Gastroesophageal sphincter (tissue), 4 donors: ENCODE data around the gene YY1. TPM values are rescaled to one million over a fixed set of nuclear protein-coding genes. Genes with fewer than 3 reads are reported as not detected.

Source experiments
- ATAC-seq: fragments of 150-250 bp; one replicate; pipeline ENCODE4 v1.9.1; 2016; ENCODE audit warnings: mild to moderate bottlenecking, moderate library complexity
- H3K27ac ChIP-seq, 4 donors: fragments of 200-600 bp; sonication (generic) in 3 of 4; 1 replicate in 3 of 4; 2 replicates in 1 of 4; pipeline ENCODE4 v1.5.1; 2016 to 2019
- H3K27me3 ChIP-seq: fragments of 200-600 bp; sonication (generic); one replicate; pipeline ENCODE4 v1.5.1; 2019
- H3K36me3 ChIP-seq, 2 donors: fragments of 200-600 bp; sonication (generic); one replicate each; pipeline ENCODE4 v1.5.1; 2019; ENCODE audit warnings: control low read depth in 1 of 2
- H3K4me1 ChIP-seq, 3 donors: fragments of 200-600 bp; sonication (generic); 1 replicate in 2 of 3; 2 replicates in 1 of 3; pipeline ENCODE4 v1.5.1; 2016 to 2019; ENCODE audit warnings: control low read depth in 2 of 3
- H3K4me3 ChIP-seq, 2 donors: fragments of 200-600 bp; sonication (generic); one replicate each; pipeline ENCODE4 v1.5.1; 2019; ENCODE audit warnings: mild to moderate bottlenecking in 1 of 2, moderate library complexity in 1 of 2
- H3K9me3 ChIP-seq, 3 donors: fragments of 200-600 bp; sonication (generic); one replicate each; pipeline ENCODE4 v1.5.1; 2017 to 2019; ENCODE audit warnings: control low read depth in 2 of 3
- EP300 ChIP-seq: sonication (generic); formaldehyde crosslinking; IDR thresholded peaks from one replicate; pipeline ENCODE4 v1.6.1; 2017; ENCODE audit warnings: antibody characterized with exemption, mild to moderate bottlenecking
- POLR2A ChIP-seq, 2 donors: fragments of 450-650 bp; IDR thresholded peaks; one replicate each; pipeline ENCODE4 v1.6.1; 2017; ENCODE audit warnings: antibody characterized with exemption in 2 of 2, mild to moderate bottlenecking in 2 of 2, moderate library complexity in 1 of 2
- POLR2AphosphoS5 ChIP-seq: sonication (generic); formaldehyde crosslinking; IDR thresholded peaks from one replicate; pipeline ENCODE4 v1.6.1; 2017; ENCODE audit warnings: antibody characterized with exemption
- WGBS, 2 donors: methylation state at CpG; one replicate each; pipeline ENCODE4 v1.1.5; 2018; ENCODE audit warnings: low coverage in 1 of 2; 5-methylcytosine and 5-hydroxymethylcytosine counted together
- total RNA-seq, 4 donors: library from RNA; depleted of rRNA; stranded (reverse); fragments of >200 nt; gene quantifications; one replicate each; pipeline ENCODE4 v1.1.0, GENCODE V29; 2016
- TF ChIP-seq, protein P1 (sequence below), 4 experiments: fragments of 200-600 bp in 2 of 4; fragments of 450-650 bp in 2 of 4; sonication (generic) in 1 of 4; IDR thresholded peaks; one replicate each; pipeline ENCODE4 v1.5.1; 2017 to 2019; ENCODE audit warnings: antibody characterized with exemption in 4 of 4, mild to moderate bottlenecking in 2 of 4, moderate library complexity in 2 of 4

The YY1 gene
- total RNA-seq, 4 donors from 2014 or later: 55.1 to 76.3 (median 62.5) TPM

DNA sequence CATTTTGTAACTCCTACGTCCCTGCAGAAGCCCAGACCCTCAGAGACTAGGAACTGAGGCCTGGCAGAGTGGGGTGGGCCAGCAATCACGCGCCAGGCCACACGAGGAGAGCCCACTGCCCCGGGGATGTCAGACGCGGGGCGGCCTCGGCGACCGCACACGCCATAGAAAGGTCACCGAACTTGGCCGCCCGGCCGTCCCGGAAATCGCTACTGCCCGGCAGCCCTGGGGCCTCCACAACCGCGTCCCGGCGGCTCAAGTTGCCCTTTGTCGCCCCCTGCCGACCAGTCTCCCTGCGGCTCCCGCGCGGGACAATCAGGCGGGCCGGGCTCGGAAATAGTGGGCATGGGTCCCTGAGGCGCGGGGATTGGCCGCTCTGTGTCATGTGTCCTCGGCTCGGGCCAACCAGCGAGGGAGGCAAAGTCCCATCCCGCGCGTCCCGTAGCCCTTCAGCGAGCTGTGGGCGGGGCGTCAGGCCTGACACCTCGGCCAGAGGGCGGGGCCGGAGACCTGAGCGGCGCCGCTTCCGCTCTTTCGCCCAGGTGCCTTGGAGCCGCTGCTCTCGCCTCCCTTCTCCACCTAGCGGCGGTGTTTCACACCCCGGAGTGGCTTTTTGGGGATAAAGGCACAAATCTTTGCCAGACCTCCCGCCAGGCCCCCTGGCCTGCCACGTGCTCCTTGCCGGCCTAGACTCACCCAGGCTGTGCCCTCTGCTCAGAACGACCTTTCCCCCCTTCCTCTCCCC is 46.1 kb upstream of the YY1 start:
- Histone ChIP-seq H3K9me3 (no peaks in the 10 kb centered on the region), H3K27ac (peak overlapping the region; percentile 78 to 94 (median 90)), H3K27me3 (no peaks in the 10 kb centered on the region), H3K36me3 (no peaks in the 10 kb centered on the region), H3K4me1 (peaks cover 0 to 20% (median 6%) of the 10 kb centered on the region in 3 donors), H3K4me3 (peak overlapping the region; percentile 28 to 55)
- peak; percentile 100 for ATAC-seq
- 14 to 44% methylated on average over 2 to 4 of the region's 62 CpGs for WGBS, 2 donors
- peak; percentile 32 to 39 for TF ChIP-seq POLR2A (IDR thresholded peaks at IDR 0.05)
- TF ChIP-seq, protein P1, sequence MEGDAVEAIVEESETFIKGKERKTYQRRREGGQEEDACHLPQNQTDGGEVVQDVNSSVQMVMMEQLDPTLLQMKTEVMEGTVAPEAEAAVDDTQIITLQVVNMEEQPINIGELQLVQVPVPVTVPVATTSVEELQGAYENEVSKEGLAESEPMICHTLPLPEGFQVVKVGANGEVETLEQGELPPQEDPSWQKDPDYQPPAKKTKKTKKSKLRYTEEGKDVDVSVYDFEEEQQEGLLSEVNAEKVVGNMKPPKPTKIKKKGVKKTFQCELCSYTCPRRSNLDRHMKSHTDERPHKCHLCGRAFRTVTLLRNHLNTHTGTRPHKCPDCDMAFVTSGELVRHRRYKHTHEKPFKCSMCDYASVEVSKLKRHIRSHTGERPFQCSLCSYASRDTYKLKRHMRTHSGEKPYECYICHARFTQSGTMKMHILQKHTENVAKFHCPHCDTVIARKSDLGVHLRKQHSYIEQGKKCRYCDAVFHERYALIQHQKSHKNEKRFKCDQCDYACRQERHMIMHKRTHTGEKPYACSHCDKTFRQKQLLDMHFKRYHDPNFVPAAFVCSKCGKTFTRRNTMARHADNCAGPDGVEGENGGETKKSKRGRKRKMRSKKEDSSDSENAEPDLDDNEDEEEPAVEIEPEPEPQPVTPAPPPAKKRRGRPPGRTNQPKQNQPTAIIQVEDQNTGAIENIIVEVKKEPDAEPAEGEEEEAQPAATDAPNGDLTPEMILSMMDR (IDR thresholded peaks at IDR 0.05): peak in 3 of 4 experiments; percentile 88 to 90 (median 90)
- TF ChIP-seq EP300: no peak
- TF ChIP-seq POLR2AphosphoS5: peak; percentile 68

GRCh38 chr14:100193417-100194357 is 45.3 kb upstream of the YY1 start:
- ATAC-seq: no peak
- H3K27ac ChIP-seq: peak overlapping the region; percentile 25 to 94 (median 90)
- no peaks in the 10 kb centered on the region for H3K9me3 ChIP-seq
- no peaks in the 10 kb centered on the region for H3K36me3 ChIP-seq
- H3K27me3 ChIP-seq: no peaks in the 10 kb centered on the region
- peak overlapping the region; percentile 8 to 55 for H3K4me3 ChIP-seq
- H3K4me1 ChIP-seq: peaks cover 0 to 20% (median 6%) of the 10 kb centered on the region in 3 donors
- WGBS, 2 donors: 8 to 80% methylated on average over 3 to 5 of the region's 12 CpGs
- TF ChIP-seq POLR2AphosphoS5 (no peak), EP300 (no peak), POLR2A (IDR thresholded peaks at IDR 0.05) (no peak)
- TF ChIP-seq, protein P1 (IDR thresholded peaks at IDR 0.05): no peak

GRCh38 chr14:100199240-100199860 is 39.6 kb upstream of the YY1 start:
- WGBS, 2 donors: 77 to 93% methylated on average over 3 of the region's 8 CpGs
- Histone ChIP-seq H3K4me3 (no peak overlapping the region), H3K4me1 (no peaks in the 10 kb centered on the region), H3K27ac (no peak overlapping the region), H3K27me3 (no peaks in the 10 kb centered on the region), H3K36me3 (no peaks in the 10 kb centered on the region), H3K9me3 (no peaks in the 10 kb centered on the region)
- ATAC-seq: no peak
- TF ChIP-seq POLR2AphosphoS5 (no peak), EP300 (no peak), POLR2A (IDR thresholded peaks at IDR 0.05) (no peak)
- TF ChIP-seq, protein P1 (IDR thresholded peaks at IDR 0.05): no peak

DNA sequence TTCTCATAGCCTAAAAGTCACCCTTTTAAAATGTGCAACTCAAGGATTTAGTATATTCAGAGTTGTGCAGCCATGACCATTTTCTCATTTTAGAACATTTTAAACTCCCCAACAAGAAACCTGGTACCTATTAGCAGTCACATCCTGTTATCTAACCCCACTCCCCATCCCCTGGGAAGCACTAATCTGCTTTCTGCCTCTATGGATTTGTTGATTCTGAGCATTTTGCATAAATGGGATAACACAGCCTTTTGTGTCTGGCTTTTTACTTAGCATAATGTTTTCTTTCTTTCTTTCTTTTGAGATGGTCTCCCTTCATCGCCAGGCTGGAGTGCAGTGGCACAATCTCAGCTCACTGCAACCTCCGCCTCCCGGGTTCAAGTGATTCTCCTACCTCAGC is 38.6 kb upstream of the YY1 start:
- ATAC-seq: no peak
- WGBS, 2 donors: 93 to 95% methylated on average over 3 of the region's 3 CpGs
- H3K9me3 ChIP-seq: no peaks in the 10 kb centered on the region

More for the DNA sequence above, 38.6 kb upstream of the YY1 start:
- Histone ChIP-seq H3K4me3 (no peak overlapping the region), H3K4me1 (no peaks in the 10 kb centered on the region), H3K27me3 (no peaks in the 10 kb centered on the region), H3K36me3 (no peaks in the 10 kb centered on the region), H3K27ac (no peak overlapping the region)
- no peak for TF ChIP-seq EP300
- no peak for TF ChIP-seq POLR2AphosphoS5
- no peak for TF ChIP-seq POLR2A (IDR thresholded peaks at IDR 0.05)
- TF ChIP-seq, protein P1 (IDR thresholded peaks at IDR 0.05): no peak
